ENCODE results near the gene SIRPB2. TPM values are rescaled to one million over a fixed set of nuclear protein-coding genes. Genes with fewer than 3 reads are reported as not detected.

Gene SIRPB2
- total RNA-seq: not detected in 2 replicates

GRCh38 chr20:1491281-1491840 lies at the start of gene SIRPB2:
Gene SIRPB2 (minus strand): TSS chr20:1491420. CDS start chr20:1491359, 61 bp downstream.
- DNase-seq (ENCODE audit: low read depth): no peak
- TF ChIP-seq, protein P1, sequence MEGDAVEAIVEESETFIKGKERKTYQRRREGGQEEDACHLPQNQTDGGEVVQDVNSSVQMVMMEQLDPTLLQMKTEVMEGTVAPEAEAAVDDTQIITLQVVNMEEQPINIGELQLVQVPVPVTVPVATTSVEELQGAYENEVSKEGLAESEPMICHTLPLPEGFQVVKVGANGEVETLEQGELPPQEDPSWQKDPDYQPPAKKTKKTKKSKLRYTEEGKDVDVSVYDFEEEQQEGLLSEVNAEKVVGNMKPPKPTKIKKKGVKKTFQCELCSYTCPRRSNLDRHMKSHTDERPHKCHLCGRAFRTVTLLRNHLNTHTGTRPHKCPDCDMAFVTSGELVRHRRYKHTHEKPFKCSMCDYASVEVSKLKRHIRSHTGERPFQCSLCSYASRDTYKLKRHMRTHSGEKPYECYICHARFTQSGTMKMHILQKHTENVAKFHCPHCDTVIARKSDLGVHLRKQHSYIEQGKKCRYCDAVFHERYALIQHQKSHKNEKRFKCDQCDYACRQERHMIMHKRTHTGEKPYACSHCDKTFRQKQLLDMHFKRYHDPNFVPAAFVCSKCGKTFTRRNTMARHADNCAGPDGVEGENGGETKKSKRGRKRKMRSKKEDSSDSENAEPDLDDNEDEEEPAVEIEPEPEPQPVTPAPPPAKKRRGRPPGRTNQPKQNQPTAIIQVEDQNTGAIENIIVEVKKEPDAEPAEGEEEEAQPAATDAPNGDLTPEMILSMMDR (IDR thresholded peaks at IDR 0.05; ENCODE audit: insufficient read depth, low read length, poor library complexity, severe bottlenecking): no peak
- Histone ChIP-seq H3K4me3 (ENCODE audit: low read depth, low read length) (no peak within 1 kb of the TSS), H3K27me3 (ENCODE audit: control insufficient read depth, insufficient read depth, low read length) (no peaks in the 10 kb centered on the region), H3K36me3 (ENCODE audit: control insufficient read depth, insufficient read depth, low read length) (no peaks in the 10 kb centered on the region)

GRCh38 chr20:1539816-1540419 lies 48.7 kb upstream of the SIRPB2 start:
- no peak overlapping the region for H3K4me3 ChIP-seq (ENCODE audit: low read depth, low read length)

DNA sequence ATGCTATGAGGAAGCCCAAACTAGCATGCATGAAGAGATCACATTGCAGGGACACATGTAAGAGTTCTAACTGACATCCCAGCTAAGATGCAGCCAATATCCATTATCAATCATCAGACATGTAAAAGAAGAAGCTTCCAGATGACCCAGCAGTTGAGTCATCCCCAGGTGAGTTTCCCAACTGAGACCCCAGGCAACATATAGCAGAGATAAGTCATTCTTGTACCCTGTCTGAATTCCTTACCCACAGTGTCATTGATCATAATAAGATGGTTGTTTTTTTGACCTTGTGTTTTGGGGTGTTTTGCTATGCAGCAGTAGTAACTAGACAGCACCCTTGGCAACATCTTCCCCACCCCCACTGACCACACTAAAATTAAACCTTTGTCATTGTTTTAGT lies 47.4 kb upstream of the SIRPB2 start:
- Histone ChIP-seq H3K4me3 (ENCODE audit: low read depth, low read length) (no peak overlapping the region), H3K36me3 (ENCODE audit: control insufficient read depth, insufficient read depth, low read length) (no peaks in the 10 kb centered on the region), H3K27me3 (ENCODE audit: control insufficient read depth, insufficient read depth, low read length) (no peaks in the 10 kb centered on the region)
- TF ChIP-seq, protein P1 (IDR thresholded peaks at IDR 0.05; ENCODE audit: insufficient read depth, low read length, poor library complexity, severe bottlenecking): no peak
- DNase-seq (ENCODE audit: low read depth): no peak

More at GRCh38 chr20:1539816-1540419, 48.7 kb upstream of the SIRPB2 start:
- no peaks in the 10 kb centered on the region for H3K36me3 ChIP-seq (ENCODE audit: control insufficient read depth, insufficient read depth, low read length)
- TF ChIP-seq, protein P1 (IDR thresholded peaks at IDR 0.05; ENCODE audit: insufficient read depth, low read length, poor library complexity, severe bottlenecking): no peak
- no peak for DNase-seq (ENCODE audit: low read depth)
- no peaks in the 10 kb centered on the region for H3K27me3 ChIP-seq (ENCODE audit: control insufficient read depth, insufficient read depth, low read length)

- no peak overlapping the region for H3K4me3 ChIP-seq (ENCODE audit: low read depth, low read length)
- no peak for DNase-seq (ENCODE audit: low read depth)
- TF ChIP-seq, protein P1 (IDR thresholded peaks at IDR 0.05; ENCODE audit: insufficient read depth, low read length, poor library complexity, severe bottlenecking): no peak
- H3K36me3 ChIP-seq (ENCODE audit: control insufficient read depth, insufficient read depth, low read length): no peaks in the 10 kb centered on the region
- no peaks in the 10 kb centered on the region for H3K27me3 ChIP-seq (ENCODE audit: control insufficient read depth, insufficient read depth, low read length)
These were observed 46.5 kb upstream of the SIRPB2 start for GRCh38 chr20:1537731-1538058.

- Histone ChIP-seq H3K27me3 (ENCODE audit: control insufficient read depth, insufficient read depth, low read length) (no peaks in the 10 kb centered on the region), H3K36me3 (ENCODE audit: control insufficient read depth, insufficient read depth, low read length) (no peaks in the 10 kb centered on the region), H3K4me3 (ENCODE audit: low read depth, low read length) (no peak overlapping the region)
- DNase-seq (ENCODE audit: low read depth): no peak
- TF ChIP-seq, protein P1 (IDR thresholded peaks at IDR 0.05; ENCODE audit: insufficient read depth, low read length, poor library complexity, severe bottlenecking): no peak
These were observed 45.9 kb upstream of the SIRPB2 start for GRCh38 chr20:1536893-1537730.
